CD8-positive, alpha-beta memory T cell (primary cell): ENCODE measurements around the gene MTLN. TPM values are rescaled to one million over a fixed set of nuclear protein-coding genes. Genes with fewer than 3 reads are reported as not detected.

Source experiments
- CTCF ChIA-PET: fragments of 350-600 bp; sonication (Branson Sonifier 250); formaldehyde crosslinking; loops from one replicate; lab custom pipeline; 2021; ENCODE audit warnings: antibody characterized with exemption; lab: Charles Lee
- POLR2A ChIA-PET: fragments of 350-600 bp; sonication (Branson Sonifier 250); formaldehyde crosslinking; loops from one replicate; lab custom pipeline; 2021; ENCODE audit warnings: antibody characterized with exemption; lab: Charles Lee
- DNase-seq, 5 donors: peaks; one replicate each; pipeline versions ENCODE4 v3.0.0 to v3.0.0-alpha.2; 2020 to 2022; ENCODE audit warnings: mixed read lengths in 1 of 5
- H3K27ac ChIP-seq: one replicate; pipeline ENCODE4 v1.7.0; 2013; ENCODE audit warnings: low read depth, mild to moderate bottlenecking, low read length, moderate library complexity
- H3K27me3 ChIP-seq: 2 replicates; pipeline ENCODE4 v1.7.0; 2013; ENCODE audit warnings: low read length, mild to moderate bottlenecking; ENCODE audit not compliant: insufficient read depth, poor library complexity, severe bottlenecking
- H3K36me3 ChIP-seq: 2 replicates; pipeline ENCODE4 v1.7.0; 2013; ENCODE audit warnings: mild to moderate bottlenecking, low read length, moderate library complexity; ENCODE audit not compliant: insufficient read depth
- H3K4me1 ChIP-seq: 2 replicates; pipeline ENCODE4 v1.7.0; 2013; ENCODE audit warnings: mild to moderate bottlenecking, low read length, moderate library complexity; ENCODE audit not compliant: insufficient read depth
- H3K4me3 ChIP-seq: 2 replicates; pipeline ENCODE4 v1.7.0; 2013; ENCODE audit warnings: mild to moderate bottlenecking, low read length
- H3K9me3 ChIP-seq: 2 replicates; pipeline ENCODE4 v1.7.0; 2013; ENCODE audit warnings: mild to moderate bottlenecking, low read length
- H3K27ac Mint-ChIP-seq, 8 donors: one replicate each; pipeline ENCODE4 v1.8.0; 2020 to 2021; ENCODE audit warnings: mixed read lengths in 8 of 8, mild to moderate bottlenecking in 6 of 8, inconsistent platforms in 3 of 8, moderate library complexity in 3 of 8
- H3K27me3 Mint-ChIP-seq, 2 donors: one replicate each; pipeline ENCODE4 v1.8.0; 2020 to 2021; ENCODE audit warnings: mixed read lengths in 2 of 2, mild to moderate bottlenecking in 1 of 2, moderate library complexity in 1 of 2
- H3K36me3 Mint-ChIP-seq, 3 donors: one replicate each; pipeline ENCODE4 v1.8.0; 2020 to 2021; ENCODE audit warnings: mixed read lengths in 3 of 3, inconsistent platforms in 1 of 3, mild to moderate bottlenecking in 1 of 3
- H3K4me1 Mint-ChIP-seq, 3 donors: one replicate each; pipeline ENCODE4 v1.8.0; 2020 to 2021; ENCODE audit warnings: mixed read lengths in 3 of 3, inconsistent platforms in 1 of 3, mild to moderate bottlenecking in 1 of 3
- H3K4me3 Mint-ChIP-seq, 7 donors: one replicate each; pipeline ENCODE4 v1.8.0; 2020 to 2021; ENCODE audit warnings: mixed read lengths in 7 of 7, mild to moderate bottlenecking in 6 of 7, moderate library complexity in 4 of 7, inconsistent platforms in 2 of 7
- H3K9me3 Mint-ChIP-seq, 5 donors: one replicate each; pipeline ENCODE4 v1.8.0; 2020 to 2022; ENCODE audit warnings: mixed read lengths in 5 of 5, mild to moderate bottlenecking in 3 of 5, moderate library complexity in 2 of 5, inconsistent platforms in 1 of 5
- polyA plus RNA-seq: library from polyadenylated mRNA; unstranded; fragments of 300-500 nt; fragmentation: Illumina TruSeq; gene quantifications from one replicate; pipeline ENCODE4 v1.2.3, GENCODE V29; 2021
- total RNA-seq, 2 experiments: library from RNA; stranded (reverse); gene quantifications; one replicate each; pipeline ENCODE4 v1.2.3, GENCODE V29; 2021

Gene MTLN
- total and polyA plus RNA-seq, 3 experiments from 2014 or later: 112 to 121 (median 120) TPM

DNA sequence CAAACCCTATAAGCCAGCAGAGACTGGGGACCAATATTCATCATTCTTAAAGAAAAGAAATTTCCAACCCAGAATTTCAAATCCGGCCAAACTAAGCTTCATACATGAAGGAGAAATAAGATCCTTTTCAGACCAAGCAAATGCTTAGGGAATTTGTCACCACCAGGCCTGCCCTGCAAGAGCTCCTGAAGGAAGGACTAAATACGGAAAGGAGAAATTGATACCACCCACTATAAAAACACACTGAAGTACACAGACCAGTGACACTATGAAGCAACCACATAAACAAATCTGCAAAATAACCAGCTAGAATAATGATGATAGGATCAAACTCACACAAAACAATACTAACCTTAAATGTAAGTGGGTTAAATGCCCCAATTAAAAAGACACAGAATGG lies 29.9 kb downstream of the MTLN start:
- CTCF ChIA-PET: no interaction called here
- Mint-ChIP-seq H3K27ac (no peak overlapping the region), H3K4me1 (no peaks in the 10 kb centered on the region), H3K27me3 (peaks cover 34 to 37% of the 10 kb centered on the region in 2 donors), H3K9me3 (peaks cover 13 to 24% (median 21%) of the 10 kb centered on the region in 5 donors), H3K4me3 (no peak overlapping the region), H3K36me3 (peaks cover 0 to 24% (median 2%) of the 10 kb centered on the region in 3 donors)
- Histone ChIP-seq H3K27ac (no peak overlapping the region), H3K27me3 (no peaks in the 10 kb centered on the region), H3K4me3 (no peak overlapping the region), H3K4me1 (no peaks in the 10 kb centered on the region), H3K36me3 (no peaks in the 10 kb centered on the region), H3K9me3 (no peaks in the 10 kb centered on the region)
- POLR2A ChIA-PET: no interaction called here
- no peak for DNase-seq

DNA sequence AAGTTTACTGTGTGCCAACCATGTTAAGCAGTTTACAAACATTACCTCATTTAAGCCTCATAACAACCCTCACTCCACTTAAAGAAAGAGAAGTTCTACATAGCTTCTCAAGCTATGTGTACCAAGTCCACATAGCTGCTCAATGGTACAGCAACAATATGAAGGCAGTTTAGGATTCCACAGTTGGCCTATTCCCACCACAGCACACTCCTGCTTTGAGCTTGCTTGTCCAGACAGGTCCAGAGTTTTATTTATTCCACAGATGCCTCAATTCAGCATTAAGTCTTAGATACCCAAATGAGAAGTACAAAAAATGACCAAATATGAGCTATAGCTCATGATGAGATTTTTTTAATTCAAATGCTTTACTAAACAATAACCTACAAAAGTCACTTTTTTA lies 32.3 kb downstream of the MTLN start:
- Mint-ChIP-seq H3K4me1 (no peaks in the 10 kb centered on the region), H3K27me3 (peaks cover 36 to 43% of the 10 kb centered on the region in 2 donors), H3K36me3 (peaks cover 0 to 24% (median 2%) of the 10 kb centered on the region in 3 donors), H3K9me3 (peaks cover 9 to 22% (median 18%) of the 10 kb centered on the region in 5 donors), H3K4me3 (no peak overlapping the region), H3K27ac (no peak overlapping the region)
- CTCF ChIA-PET: interaction anchor here (0.9 kb wide), 2 partner anchors 9 to 23 kb away, joined by 3 read pairs; no protein-coding TSS in a partner anchor
- H3K4me3 ChIP-seq: no peak overlapping the region
- H3K27me3 ChIP-seq: no peaks in the 10 kb centered on the region
- DNase-seq: no peak
- no peaks in the 10 kb centered on the region for H3K9me3 ChIP-seq
- H3K4me1 ChIP-seq: no peaks in the 10 kb centered on the region
- H3K36me3 ChIP-seq: no peaks in the 10 kb centered on the region
- H3K27ac ChIP-seq: no peak overlapping the region
- POLR2A ChIA-PET: no interaction called here

DNA sequence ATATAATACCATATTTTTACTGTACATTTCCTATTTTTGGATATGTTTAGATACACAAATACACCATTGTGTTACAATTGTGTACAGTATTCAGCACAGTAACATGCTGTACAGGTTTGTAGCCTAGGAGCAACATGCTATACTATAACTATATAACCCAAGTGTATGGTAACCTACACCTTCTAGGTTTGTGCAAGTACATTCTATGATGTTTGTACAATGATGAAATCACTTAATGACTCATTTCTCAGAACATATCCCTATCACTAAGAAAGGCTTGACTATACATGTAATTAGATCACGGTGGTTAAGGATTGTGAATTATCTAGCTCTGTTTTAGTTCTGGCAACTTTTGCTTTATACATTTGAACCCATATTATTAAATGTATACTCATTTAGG lies 38.8 kb downstream of the MTLN start:
- no peaks in the 10 kb centered on the region for H3K9me3 Mint-ChIP-seq
- Histone ChIP-seq H3K4me1 (no peaks in the 10 kb centered on the region), H3K36me3 (no peaks in the 10 kb centered on the region), H3K27ac (no peak overlapping the region), H3K4me3 (no peak overlapping the region), H3K9me3 (no peaks in the 10 kb centered on the region), H3K27me3 (no peaks in the 10 kb centered on the region)
- ChIA-PET POLR2A (no interaction called here), CTCF (no interaction called here)
- no peak overlapping the region for H3K4me3 Mint-ChIP-seq
- peaks cover 6% of the 10 kb centered on the region in 2 donors for H3K27me3 Mint-ChIP-seq
- peaks cover 4 to 7% (median 6%) of the 10 kb centered on the region in 3 donors for H3K4me1 Mint-ChIP-seq
- no peak for DNase-seq
- no peaks in the 10 kb centered on the region for H3K36me3 Mint-ChIP-seq
- H3K27ac Mint-ChIP-seq: no peak overlapping the region

DNA sequence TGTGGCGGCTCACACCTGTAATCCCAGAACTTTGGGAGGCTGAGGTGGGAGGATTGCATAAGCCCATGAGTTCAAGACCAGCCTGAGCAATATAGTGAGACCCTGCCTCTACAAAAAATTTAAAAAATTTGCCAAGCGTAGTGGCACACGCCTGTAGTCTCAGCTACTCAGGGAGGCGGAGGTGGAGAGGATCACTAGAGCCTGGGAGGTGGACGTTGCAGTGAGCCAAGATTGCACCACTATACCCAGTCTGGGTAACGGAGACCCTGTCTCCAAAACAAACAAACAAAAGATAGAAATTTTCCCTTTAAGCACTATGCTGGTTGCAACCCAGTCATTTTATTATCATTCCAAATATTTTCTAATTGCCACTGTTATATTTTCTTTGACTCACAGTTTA lies 39.8 kb downstream of the MTLN start:
- peaks cover 4 to 7% (median 6%) of the 10 kb centered on the region in 3 donors for H3K4me1 Mint-ChIP-seq
- H3K4me3 Mint-ChIP-seq: no peak overlapping the region
- DNase-seq: no peak
- H3K4me1 ChIP-seq: no peaks in the 10 kb centered on the region
- H3K27ac ChIP-seq: no peak overlapping the region
- peaks cover 6% of the 10 kb centered on the region in 2 donors for H3K27me3 Mint-ChIP-seq
- no peaks in the 10 kb centered on the region for H3K27me3 ChIP-seq
- no peaks in the 10 kb centered on the region for H3K9me3 ChIP-seq
- no peak overlapping the region for H3K27ac Mint-ChIP-seq
- no peaks in the 10 kb centered on the region for H3K36me3 Mint-ChIP-seq
- ChIA-PET CTCF (no interaction called here), POLR2A (no interaction called here)
- H3K9me3 Mint-ChIP-seq: no peaks in the 10 kb centered on the region
- no peak overlapping the region for H3K4me3 ChIP-seq
- no peaks in the 10 kb centered on the region for H3K36me3 ChIP-seq

DNA sequence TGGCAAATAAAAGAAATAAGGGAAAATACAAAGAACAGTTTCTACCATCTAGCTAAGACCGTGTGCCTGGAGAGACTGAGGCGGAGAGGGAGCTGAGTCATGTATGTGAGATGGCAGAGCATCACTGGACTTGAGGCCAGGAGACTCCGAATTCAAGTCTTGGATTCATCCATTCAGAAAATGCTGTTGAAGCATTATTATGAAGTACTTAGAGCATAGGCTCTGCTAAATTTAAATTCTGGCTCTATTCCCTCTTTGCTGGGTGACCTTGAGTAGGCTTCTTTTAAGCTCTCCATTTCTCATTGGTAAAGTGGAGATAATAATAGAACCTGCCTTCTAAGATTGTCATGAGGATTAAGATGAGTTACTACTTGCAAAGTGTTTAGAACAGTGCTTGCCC lies 42.2 kb downstream of the MTLN start:
- CTCF ChIA-PET: interaction anchor here (1.0 to 1.2 kb wide), 2 partner anchors 9 to 13 kb away, joined by 3 read pairs; no protein-coding TSS in a partner anchor
- no peak overlapping the region for H3K4me3 ChIP-seq
- no peaks in the 10 kb centered on the region for H3K9me3 ChIP-seq
- POLR2A ChIA-PET: no interaction called here
- H3K9me3 Mint-ChIP-seq: no peaks in the 10 kb centered on the region
- no peak overlapping the region for H3K27ac Mint-ChIP-seq
- no peaks in the 10 kb centered on the region for H3K27me3 ChIP-seq
- peaks cover 4 to 7% (median 6%) of the 10 kb centered on the region in 3 donors for H3K4me1 Mint-ChIP-seq
- no peaks in the 10 kb centered on the region for H3K36me3 Mint-ChIP-seq
- no peaks in the 10 kb centered on the region for H3K4me1 ChIP-seq
- H3K4me3 Mint-ChIP-seq: peak overlapping the region in 3 of 7 donors; percentile 43 to 51 (median 49)
- H3K27me3 Mint-ChIP-seq: peaks cover under 1 to 2% of the 10 kb centered on the region in 2 donors
- H3K27ac ChIP-seq: no peak overlapping the region
- no peak for DNase-seq
- no peaks in the 10 kb centered on the region for H3K36me3 ChIP-seq

DNA sequence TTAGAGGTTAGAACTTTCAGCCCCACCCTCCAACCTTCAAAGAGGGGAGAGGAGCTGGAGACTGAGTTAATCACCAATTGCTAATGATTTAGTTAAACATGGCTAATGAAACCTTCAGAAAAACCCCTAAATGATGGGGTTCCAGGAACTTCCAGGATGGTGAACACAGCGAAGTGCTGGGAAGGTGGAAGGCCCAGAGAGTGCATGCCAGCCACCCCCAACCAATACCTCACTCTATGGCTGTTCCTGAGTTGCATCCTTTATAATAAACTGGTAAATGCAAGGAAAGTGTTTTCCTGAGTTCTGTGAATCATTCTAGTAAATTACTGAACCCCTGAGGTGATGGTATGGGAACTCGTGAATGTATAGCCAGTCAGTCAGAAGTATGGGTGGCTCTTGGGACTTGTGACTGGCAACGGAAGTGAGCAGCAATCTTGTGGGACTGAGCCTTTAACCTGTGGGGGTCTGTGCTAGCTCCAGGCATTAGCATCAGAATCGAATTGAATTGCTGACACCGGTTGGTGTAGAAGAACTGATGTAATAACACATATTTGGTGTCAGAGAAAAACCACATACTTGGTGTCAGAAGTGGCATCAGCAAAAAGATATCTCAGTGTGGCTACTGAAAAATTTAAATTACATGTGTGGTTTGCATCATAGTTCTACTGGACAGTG lies 44.9 kb downstream of the MTLN start:
- peak overlapping the region in 1 of 8 donors; percentile 41 for H3K27ac Mint-ChIP-seq
- peaks cover 4 to 7% (median 6%) of the 10 kb centered on the region in 3 donors for H3K4me1 Mint-ChIP-seq
- Histone ChIP-seq H3K36me3 (no peaks in the 10 kb centered on the region), H3K27me3 (no peaks in the 10 kb centered on the region), H3K9me3 (no peaks in the 10 kb centered on the region), H3K4me3 (no peak overlapping the region), H3K27ac (no peak overlapping the region), H3K4me1 (no peaks in the 10 kb centered on the region)
- H3K27me3 Mint-ChIP-seq: peaks cover 2 to 11% of the 10 kb centered on the region in 2 donors
- ChIA-PET POLR2A (no interaction called here), CTCF (interaction anchor here (0.7 kb wide), 1 partner anchor 10 kb away, joined by 3 read pairs; no protein-coding TSS in a partner anchor)
- peaks cover 0 to 5% (median 0%) of the 10 kb centered on the region in 3 donors for H3K36me3 Mint-ChIP-seq
- no peaks in the 10 kb centered on the region for H3K9me3 Mint-ChIP-seq
- no peak overlapping the region for H3K4me3 Mint-ChIP-seq
- no peak for DNase-seq

DNA sequence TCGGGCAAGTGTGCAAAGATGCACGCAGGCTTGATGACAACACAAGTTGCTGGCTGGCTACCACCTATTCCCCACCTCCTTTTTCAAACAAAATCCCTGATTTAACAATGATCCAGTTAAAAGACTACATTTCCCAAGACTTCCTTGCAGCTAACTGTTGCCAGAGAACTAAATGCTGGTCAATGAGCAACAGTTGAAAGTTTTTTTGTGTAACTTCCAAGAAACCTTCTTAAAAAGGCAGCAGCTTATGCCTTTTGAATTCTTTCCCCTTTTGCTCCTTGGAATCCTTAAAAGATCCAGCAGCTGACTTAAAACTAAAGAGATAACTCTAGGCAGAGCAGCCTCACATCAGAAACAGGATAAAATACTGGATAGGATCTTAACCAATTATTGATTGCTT lies 46.1 kb downstream of the MTLN start:
- no peak overlapping the region for H3K4me3 Mint-ChIP-seq
- H3K27ac Mint-ChIP-seq: no peak overlapping the region
- H3K4me3 ChIP-seq: no peak overlapping the region
- no peak for DNase-seq
- no peaks in the 10 kb centered on the region for H3K9me3 ChIP-seq
- ChIA-PET CTCF (interaction anchor here (1.3 kb wide), 1 partner anchor 9 kb away, joined by 3 read pairs; no protein-coding TSS in a partner anchor), POLR2A (no interaction called here)
- peaks cover 4 to 7% (median 6%) of the 10 kb centered on the region in 3 donors for H3K4me1 Mint-ChIP-seq
- no peaks in the 10 kb centered on the region for H3K9me3 Mint-ChIP-seq
- peaks cover 0 to 5% (median 0%) of the 10 kb centered on the region in 3 donors for H3K36me3 Mint-ChIP-seq
- H3K4me1 ChIP-seq: no peaks in the 10 kb centered on the region
- H3K27me3 ChIP-seq: no peaks in the 10 kb centered on the region
- peaks cover 2 to 13% of the 10 kb centered on the region in 2 donors for H3K27me3 Mint-ChIP-seq
- H3K36me3 ChIP-seq: no peaks in the 10 kb centered on the region
- H3K27ac ChIP-seq: no peak overlapping the region
